ENCODE results near the gene ZDBF2. TPM values are rescaled to one million over a fixed set of nuclear protein-coding genes. Genes with fewer than 3 reads are reported as not detected.

Gene ZDBF2
- total and polyA plus RNA-seq, 7 donors, result 1.4 to 20.8 (median 7.1) TPM

GRCh38 chr2:206253125-206253776, 21.2 kb upstream of the ZDBF2 start:
- ATAC-seq (no peak), DNase-seq (no peak)
- Histone ChIP-seq H3K9me3 (no peaks in the 10 kb centered on the region), H3K27me3 (ENCODE audit: insufficient read depth in 3 of 3, low read length in 2 of 3) (peaks cover 0 to 89% (median 15%) of the 10 kb centered on the region in 3 donors), H3K4me1 (no peaks in the 10 kb centered on the region), H3K4me3 (no peak overlapping the region), H3K27ac (no peak overlapping the region), H3K36me3 (ENCODE audit: insufficient read depth in 1 of 2, low read depth in 1 of 2) (no peaks in the 10 kb centered on the region)
- intact Hi-C loops (cut with DNase I), result no loop called here
- WGBS, 3 donors, result 46 to 54% (median 51%) methylated on average over 20 of the region's 20 CpGs
- TF ChIP-seq CTCF (IDR thresholded peaks at IDR 0.05), result no peak

- no peak overlapping the region for H3K4me3 ChIP-seq
- intact Hi-C loops (cut with DNase I), result no loop called here
- H3K27ac ChIP-seq, result no peak overlapping the region
- ATAC-seq (no peak), DNase-seq (no peak)
- no peaks in the 10 kb centered on the region for H3K36me3 ChIP-seq (ENCODE audit: insufficient read depth in 1 of 2, low read depth in 1 of 2)
- H3K4me1 ChIP-seq, result no peaks in the 10 kb centered on the region
- H3K9me3 ChIP-seq, result no peaks in the 10 kb centered on the region
- 43 to 55% (median 51%) methylated on average over 5 of the region's 5 CpGs for WGBS, 3 donors
- H3K27me3 ChIP-seq (ENCODE audit: insufficient read depth in 3 of 3, low read length in 2 of 3), result peaks cover 0 to 86% (median 15%) of the 10 kb centered on the region in 3 donors
- no peak for TF ChIP-seq CTCF (IDR thresholded peaks at IDR 0.05)
Observed at GRCh38 chr2:206253777-206254166, 20.7 kb upstream of the ZDBF2 start.

- H3K9me3 ChIP-seq, result no peaks in the 10 kb centered on the region
- H3K4me3 ChIP-seq, result no peak overlapping the region
- no peaks in the 10 kb centered on the region for H3K4me1 ChIP-seq
- no peak for DNase-seq
- H3K27me3 ChIP-seq (ENCODE audit: insufficient read depth in 3 of 3, low read length in 2 of 3), result peaks cover 0 to 87% (median 15%) of the 10 kb centered on the region in 3 donors
- ATAC-seq, result no peak
- WGBS, 3 donors, result 27 to 44% (median 32%) methylated on average over 2 of the region's 2 CpGs
- intact Hi-C loops (cut with DNase I), result no loop called here
- H3K36me3 ChIP-seq (ENCODE audit: insufficient read depth in 1 of 2, low read depth in 1 of 2), result no peaks in the 10 kb centered on the region
- no peak overlapping the region for H3K27ac ChIP-seq
- no peak for TF ChIP-seq CTCF (IDR thresholded peaks at IDR 0.05)
Observed at GRCh38 chr2:206255003-206255402, 19.5 kb upstream of the ZDBF2 start.

GRCh38 chr2:206256706-206257205, 17.7 kb upstream of the ZDBF2 start:
- Histone ChIP-seq H3K27ac (no peak overlapping the region), H3K36me3 (ENCODE audit: insufficient read depth in 1 of 2, low read depth in 1 of 2) (no peaks in the 10 kb centered on the region), H3K4me1 (no peaks in the 10 kb centered on the region), H3K27me3 (ENCODE audit: insufficient read depth in 3 of 3, low read length in 2 of 3) (peaks cover 0 to 87% (median 15%) of the 10 kb centered on the region in 3 donors), H3K4me3 (no peak overlapping the region), H3K9me3 (no peaks in the 10 kb centered on the region)
- ATAC-seq, result no peak
- DNase-seq, result no peak
- WGBS, 3 donors, result 38 to 51% (median 40%) methylated on average over 7 of the region's 7 CpGs
- intact Hi-C loops (cut with DNase I), result no loop called here
- TF ChIP-seq CTCF (IDR thresholded peaks at IDR 0.05), result no peak

GRCh38 chr2:206257350-206257749, 17.1 kb upstream of the ZDBF2 start:
- no peaks in the 10 kb centered on the region for H3K36me3 ChIP-seq (ENCODE audit: insufficient read depth in 1 of 2, low read depth in 1 of 2)
- intact Hi-C loops (cut with DNase I), result no loop called here
- H3K4me1 ChIP-seq, result no peaks in the 10 kb centered on the region
- peaks cover 0 to 88% (median 16%) of the 10 kb centered on the region in 3 donors for H3K27me3 ChIP-seq (ENCODE audit: insufficient read depth in 3 of 3, low read length in 2 of 3)
- no peak for TF ChIP-seq CTCF (IDR thresholded peaks at IDR 0.05)
- DNase-seq (no peak), ATAC-seq (no peak)
- H3K4me3 ChIP-seq, result no peak overlapping the region
- WGBS, 3 donors, result 44 to 47% (median 47%) methylated on average over 14 of the region's 14 CpGs
- no peaks in the 10 kb centered on the region for H3K9me3 ChIP-seq
- no peak overlapping the region for H3K27ac ChIP-seq
